ENCODE data around the gene FYB1. TPM values are rescaled to one million over a fixed set of nuclear protein-coding genes. Genes with fewer than 3 reads are reported as not detected.

Gene FYB1
- total RNA-seq, 2 experiments from 2014 or later = 0.16 TPM; not detected in 1

DNA sequence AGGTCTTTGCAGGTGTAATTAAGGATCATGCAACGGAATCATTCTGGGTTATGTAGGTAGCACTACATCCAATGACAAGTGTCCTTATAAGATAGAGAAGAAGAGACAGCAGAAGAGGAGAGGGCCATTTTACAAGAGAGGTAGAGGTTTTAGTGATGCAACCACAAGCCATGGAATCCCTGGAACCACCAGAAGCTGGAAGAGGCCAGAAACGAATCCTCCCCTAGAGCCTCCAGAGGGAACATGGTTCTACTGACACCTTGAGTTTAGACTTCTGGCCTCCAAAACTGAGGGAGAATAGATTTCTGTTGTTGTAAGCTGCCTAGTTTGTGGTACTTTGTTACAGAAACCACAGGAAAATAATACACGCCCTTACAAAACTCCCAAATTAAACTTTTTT lies 3.5 kb downstream of the FYB1 start:
- Histone ChIP-seq H3K79me2 (ENCODE audit: insufficient read depth, low read depth, low read length) (no peaks in the 10 kb centered on the region), H3K4me1 (ENCODE audit: insufficient read depth, low read length, poor library complexity, severe bottlenecking) (no peaks in the 10 kb centered on the region), H3K27ac (ENCODE audit: low read depth, low read length, poor library complexity, severe bottlenecking) (no peak overlapping the region), H3K4me3 (ENCODE audit: low read depth, low read length, poor library complexity, severe bottlenecking) (no peak overlapping the region), H3K36me3 (ENCODE audit: insufficient read depth, low read length) (no peaks in the 10 kb centered on the region), H2AFZ (ENCODE audit: low read length) (no peak overlapping the region), H3K9me3 (ENCODE audit: low read length) (no peaks in the 10 kb centered on the region), H3K9me2 (ENCODE audit: insufficient read depth, low read length) (no peaks in the 10 kb centered on the region), H3K4me2 (ENCODE audit: low read length) (no peak overlapping the region), H4K20me1 (ENCODE audit: insufficient read depth, low read length) (no peaks in the 10 kb centered on the region)
- intact Hi-C loops (cut with micrococcal nuclease; ENCODE audit: unreplicated experiment) = loop anchor here (10.0 kb wide), 2 partner anchors 69 to 159 kb away; no protein-coding TSS in a partner anchor
- TF ChIP-seq, protein P1, sequence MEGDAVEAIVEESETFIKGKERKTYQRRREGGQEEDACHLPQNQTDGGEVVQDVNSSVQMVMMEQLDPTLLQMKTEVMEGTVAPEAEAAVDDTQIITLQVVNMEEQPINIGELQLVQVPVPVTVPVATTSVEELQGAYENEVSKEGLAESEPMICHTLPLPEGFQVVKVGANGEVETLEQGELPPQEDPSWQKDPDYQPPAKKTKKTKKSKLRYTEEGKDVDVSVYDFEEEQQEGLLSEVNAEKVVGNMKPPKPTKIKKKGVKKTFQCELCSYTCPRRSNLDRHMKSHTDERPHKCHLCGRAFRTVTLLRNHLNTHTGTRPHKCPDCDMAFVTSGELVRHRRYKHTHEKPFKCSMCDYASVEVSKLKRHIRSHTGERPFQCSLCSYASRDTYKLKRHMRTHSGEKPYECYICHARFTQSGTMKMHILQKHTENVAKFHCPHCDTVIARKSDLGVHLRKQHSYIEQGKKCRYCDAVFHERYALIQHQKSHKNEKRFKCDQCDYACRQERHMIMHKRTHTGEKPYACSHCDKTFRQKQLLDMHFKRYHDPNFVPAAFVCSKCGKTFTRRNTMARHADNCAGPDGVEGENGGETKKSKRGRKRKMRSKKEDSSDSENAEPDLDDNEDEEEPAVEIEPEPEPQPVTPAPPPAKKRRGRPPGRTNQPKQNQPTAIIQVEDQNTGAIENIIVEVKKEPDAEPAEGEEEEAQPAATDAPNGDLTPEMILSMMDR (conservative IDR thresholded peaks at IDR 0.05; ENCODE audit: low read length) = no peak
- no peak for TF ChIP-seq EZH2phosphoT487 (IDR thresholded peaks at IDR 0.05; ENCODE audit: borderline replicate concordance, low read depth, low read length)
- no TSS peak for BruUV-seq (replicated peaks)
- DNase-seq (ENCODE audit: low spot score) = no peak
- CTCF ChIA-PET (ENCODE audit: unreplicated experiment) = no interaction called here
- POLR2A ChIA-PET = no interaction called here

DNA sequence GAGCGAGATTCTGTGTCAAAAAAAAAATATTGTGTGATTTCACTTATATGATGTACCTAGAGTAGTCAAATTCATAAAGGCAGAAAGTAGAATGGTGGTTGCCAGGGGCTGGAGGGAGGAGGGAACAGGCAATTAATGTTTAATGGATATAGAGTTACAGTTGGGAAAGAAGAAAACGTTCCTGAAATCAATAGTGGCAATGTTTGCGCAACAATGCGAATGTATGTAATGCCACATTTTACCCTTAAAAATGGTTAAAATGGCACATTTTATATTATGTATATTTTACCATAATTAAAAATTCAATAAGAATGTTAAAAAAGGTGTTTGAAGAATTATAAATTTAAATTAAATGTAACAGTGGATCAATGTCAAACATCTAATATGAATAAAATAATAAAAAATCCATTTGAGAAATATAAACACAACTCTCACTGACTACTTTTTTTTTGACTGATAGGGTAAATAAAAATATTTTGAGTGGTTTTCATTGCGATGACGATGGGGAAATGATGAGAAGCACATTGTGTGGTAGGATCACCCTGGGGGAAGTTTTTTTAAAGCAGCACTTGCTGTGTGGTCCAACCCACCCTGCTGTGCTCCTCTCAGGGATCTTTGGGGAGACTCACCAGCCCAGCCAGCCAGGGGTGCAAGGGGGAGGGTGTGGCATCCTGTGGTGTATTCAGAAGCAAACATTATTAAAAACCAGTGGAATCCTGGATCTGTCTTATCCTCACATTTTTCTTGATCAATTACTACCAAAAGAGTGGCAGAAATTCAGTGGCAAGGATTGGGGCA lies 4.3 kb downstream of the FYB1 start:
- Histone ChIP-seq H3K79me2 (ENCODE audit: insufficient read depth, low read depth, low read length) (no peaks in the 10 kb centered on the region), H3K4me1 (ENCODE audit: insufficient read depth, low read length, poor library complexity, severe bottlenecking) (no peaks in the 10 kb centered on the region), H3K4me2 (ENCODE audit: low read length) (no peak overlapping the region), H3K9me3 (ENCODE audit: low read length) (no peaks in the 10 kb centered on the region), H3K4me3 (ENCODE audit: low read depth, low read length, poor library complexity, severe bottlenecking) (no peak overlapping the region), H3K27ac (ENCODE audit: low read depth, low read length, poor library complexity, severe bottlenecking) (no peak overlapping the region), H3K36me3 (ENCODE audit: insufficient read depth, low read length) (no peaks in the 10 kb centered on the region), H2AFZ (ENCODE audit: low read length) (no peak overlapping the region), H4K20me1 (ENCODE audit: insufficient read depth, low read length) (no peaks in the 10 kb centered on the region), H3K9me2 (ENCODE audit: insufficient read depth, low read length) (no peaks in the 10 kb centered on the region)
- POLR2A ChIA-PET = no interaction called here
- TF ChIP-seq, protein P1 (conservative IDR thresholded peaks at IDR 0.05; ENCODE audit: low read length) = no peak
- TF ChIP-seq EZH2phosphoT487 (IDR thresholded peaks at IDR 0.05; ENCODE audit: borderline replicate concordance, low read depth, low read length) = no peak
- no TSS peak for BruUV-seq (replicated peaks)
- CTCF ChIA-PET (ENCODE audit: unreplicated experiment) = no interaction called here
- DNase-seq (ENCODE audit: low spot score) = no peak
- intact Hi-C loops (cut with micrococcal nuclease; ENCODE audit: unreplicated experiment) = loop anchor here (10.0 kb wide), 2 partner anchors 70 to 160 kb away; no protein-coding TSS in a partner anchor
